ENCODE results near the gene EXOC2. TPM values are rescaled to one million over a fixed set of nuclear protein-coding genes. Genes with fewer than 3 reads are reported as not detected.

Gene EXOC2
- polyA plus RNA-seq, 4 donors, result 21.7 to 23.0 (median 22.5) TPM

DNA sequence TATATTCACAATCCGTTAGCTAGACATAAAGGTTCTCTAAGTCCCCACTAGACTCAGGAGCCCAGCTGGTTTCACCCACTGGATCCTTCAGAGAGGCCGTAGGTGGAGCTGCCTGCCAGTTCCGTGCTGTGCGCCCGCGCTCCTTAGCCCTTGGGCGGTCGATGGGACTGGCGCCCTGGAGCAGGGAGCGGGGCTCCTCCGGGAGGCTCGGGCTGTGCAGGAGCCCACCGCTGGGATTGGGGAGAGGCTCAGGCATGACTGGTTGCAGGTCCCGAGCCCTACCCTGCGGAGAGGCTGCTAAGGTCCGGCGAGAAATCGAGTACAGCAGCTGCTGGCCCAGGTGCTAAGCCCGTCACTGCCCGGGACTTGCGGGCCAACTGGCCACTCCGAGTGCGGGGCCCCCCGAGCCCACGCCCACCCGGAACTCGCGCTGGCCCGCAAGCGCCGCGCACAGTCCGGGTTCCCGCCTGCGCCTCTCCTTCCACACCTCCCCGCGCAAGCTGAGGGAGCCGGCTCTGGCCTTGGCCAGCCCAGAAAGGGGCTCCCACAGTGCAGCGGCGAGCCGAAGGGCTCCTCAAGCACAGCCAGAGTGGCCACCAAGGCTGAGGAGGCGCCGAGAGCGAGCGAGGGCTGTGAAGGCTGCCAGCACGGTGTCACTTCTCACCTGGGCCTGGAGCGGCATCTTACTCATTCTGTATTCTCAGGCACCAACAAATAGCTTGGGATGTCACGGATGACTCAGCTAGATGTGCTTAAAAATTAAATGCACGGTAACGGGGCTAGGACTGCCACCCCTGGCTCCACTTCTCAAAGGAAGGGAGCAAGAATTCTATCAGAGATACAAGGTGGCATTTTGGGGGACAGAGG, 257.3 kb downstream of the EXOC2 start:
- no peak for DNase-seq (ENCODE audit: low read depth in 4 of 4, low spot score in 2 of 4)

Other genes with a start within 250 kb of the EXOC2 start
- under 1 TPM in 3 of 4 donors, not detected in 1; 0.13 to 0.43 (median 0.29) TPM for gene HUS1B, start 36.0 kb downstream of the EXOC2 start, polyA plus RNA-seq (ENCODE audit: insufficient read length in 4 of 4)

Data from left renal cortex interstitium (tissue), 4 donors.